HL-60 (cell line): ENCODE results near the gene LHCGR.

Experiments used
- CTCF ChIP-seq: IDR thresholded peaks from one replicate; pipeline ENCODE4 v1.5.1; 2011; ENCODE audit warnings: low read length, control low read depth, inconsistent platforms; ENCODE audit not compliant: insufficient read depth
- POLR2AphosphoS5 ChIP-seq: IDR thresholded peaks from 2 replicates; pipeline ENCODE4 v1.6.1; 2012; ENCODE audit warnings: low read depth
- REST ChIP-seq: IDR thresholded peaks from 2 replicates; pipeline ENCODE4 v1.6.1; 2012; ENCODE audit warnings: low read depth; ENCODE audit not compliant: insufficient replicate concordance

GRCh38 chr2:48779019-48779716, 23.6 kb upstream of the LHCGR start:
- no peak for TF ChIP-seq CTCF
- no peak for TF ChIP-seq POLR2AphosphoS5
- no peak for TF ChIP-seq REST
